Neuronal stem cell (in vitro differentiated cells): Measurements from ENCODE around the gene EPB41L5.
A peak's percentile ranks its signal among the peaks of the same experiment; 100 is the strongest.

Experiments used
- DNase-seq: peaks from one replicate; pipeline ENCODE4 v3.0.0-alpha.2; 2013; ENCODE audit warnings: low spot score
- H2AFZ ChIP-seq: one replicate; pipeline ENCODE4 v1.6.1; 2013; ENCODE audit warnings: mild to moderate bottlenecking, low read length, inconsistent platforms
- H2AK5ac ChIP-seq: 2 replicates; pipeline ENCODE4 v1.6.1; 2013; ENCODE audit warnings: low read depth, mild to moderate bottlenecking, inconsistent platforms, low read length, moderate library complexity, mixed read lengths
- H2BK120ac ChIP-seq: 2 replicates; pipeline ENCODE4 v1.6.1; 2013; ENCODE audit warnings: low read depth, mild to moderate bottlenecking, inconsistent platforms, low read length, moderate library complexity, mixed read lengths
- H2BK12ac ChIP-seq: one replicate; pipeline ENCODE4 v1.6.1; 2013; ENCODE audit warnings: low read length, inconsistent platforms
- H2BK15ac ChIP-seq: 2 replicates; pipeline ENCODE4 v1.6.1; 2013; ENCODE audit warnings: mild to moderate bottlenecking, low read length, inconsistent platforms, mixed read lengths
- H2BK5ac ChIP-seq: one replicate; pipeline ENCODE4 v1.6.1; 2013; ENCODE audit warnings: inconsistent platforms, mild to moderate bottlenecking, low read length, moderate library complexity
- H3K14ac ChIP-seq: one replicate; pipeline ENCODE4 v1.6.1; 2013; ENCODE audit warnings: low read length, inconsistent platforms
- H3K18ac ChIP-seq: 2 replicates; pipeline ENCODE4 v1.6.1; 2013; ENCODE audit warnings: low read length, inconsistent platforms
- H3K23ac ChIP-seq: 2 replicates; pipeline ENCODE4 v1.6.1; 2013; ENCODE audit warnings: low read depth, mild to moderate bottlenecking, mixed read lengths, low read length, inconsistent platforms; ENCODE audit not compliant: poor library complexity
- H3K27ac ChIP-seq: replicated peaks from 3 replicates; pipeline ENCODE4 v1.5.1; 2013; ENCODE audit warnings: low read length, inconsistent platforms
- H3K27me3 ChIP-seq, 3 experiments: 2 replicates each; pipeline ENCODE4 v1.6.1; 2013; ENCODE audit warnings: low read length in 3 of 3, mild to moderate bottlenecking in 2 of 3, inconsistent platforms in 1 of 3, low read depth in 1 of 3, mixed read lengths in 1 of 3, moderate library complexity in 1 of 3; ENCODE audit not compliant: control insufficient read depth in 3 of 3, insufficient read depth in 3 of 3
- H3K36me3 ChIP-seq, 2 donors: replicated peaks in 1 of 2; 2 replicates each; pipeline ENCODE4 v1.6.1; 2013; ENCODE audit warnings: low read length in 2 of 2; ENCODE audit not compliant: control insufficient read depth in 2 of 2, insufficient read depth in 2 of 2
- H3K4ac ChIP-seq: 2 replicates; pipeline ENCODE4 v1.6.1; 2013; ENCODE audit warnings: inconsistent platforms, mild to moderate bottlenecking, low read length, moderate library complexity
- H3K4me1 ChIP-seq, 2 donors: 1 replicate in 1 of 2; 2 replicates in 1 of 2; pipeline ENCODE4 v1.6.1; 2013; ENCODE audit warnings: low read length in 2 of 2, low read depth in 1 of 2; ENCODE audit not compliant: control insufficient read depth in 2 of 2, insufficient read depth in 1 of 2
- H3K4me2 ChIP-seq: one replicate; pipeline ENCODE4 v1.6.1; 2013; ENCODE audit warnings: mild to moderate bottlenecking, low read length, inconsistent platforms; ENCODE audit not compliant: insufficient read depth, poor library complexity, severe bottlenecking
- H3K4me3 ChIP-seq, 2 donors: 2 replicates each; pipeline ENCODE4 v1.5.1; 2013; ENCODE audit warnings: low read length in 2 of 2, mild to moderate bottlenecking in 2 of 2, inconsistent platforms in 1 of 2, moderate library complexity in 1 of 2
- H3K79me1 ChIP-seq: one replicate; pipeline ENCODE4 v1.6.1; 2013; ENCODE audit warnings: low read depth, mild to moderate bottlenecking, inconsistent platforms, low read length, moderate library complexity
- H3K9ac ChIP-seq: one replicate; pipeline ENCODE4 v1.6.1; 2013; ENCODE audit warnings: mild to moderate bottlenecking, low read depth, low read length, inconsistent platforms; ENCODE audit not compliant: poor library complexity
- H3K9me3 ChIP-seq, 2 donors: replicated peaks in 1 of 2; 2 replicates each; pipeline versions ENCODE3 to v1.6.1; 2013; ENCODE audit warnings: low read length in 2 of 2, mild to moderate bottlenecking in 2 of 2, inconsistent platforms in 1 of 2, low read depth in 1 of 2, mixed read lengths in 1 of 2, moderate library complexity in 1 of 2; ENCODE audit not compliant: control insufficient read depth in 2 of 2, insufficient read depth in 1 of 2
- H4K8ac ChIP-seq: one replicate; pipeline ENCODE4 v1.6.1; 2013; ENCODE audit warnings: low read depth, mild to moderate bottlenecking, inconsistent platforms, low read length, moderate library complexity
- H4K91ac ChIP-seq: one replicate; pipeline ENCODE4 v1.6.1; 2013; ENCODE audit warnings: low read length, low read depth, mild to moderate bottlenecking, inconsistent platforms; ENCODE audit not compliant: poor library complexity
- WGBS, 2 donors: extraction: QIAGEN DNeasy Blood & Tissue Kit; methylation state at CpG; one replicate each; pipeline ENCODE4 v1.1.7; 2013; ENCODE audit warnings: missing lambda C conversion rate in 2 of 2, mixed read lengths in 1 of 2; ENCODE audit not compliant: insufficient read length in 2 of 2, insufficient replicate concordance in 1 of 2; ENCODE audit errors: extremely low coverage in 2 of 2; 5-methylcytosine and 5-hydroxymethylcytosine counted together

EPB41L5 gene

GRCh38 chr2:120179396-120179795 lies 166.5 kb downstream of the EPB41L5 start:
- no peak overlapping the region for H3K9ac ChIP-seq
- no peak overlapping the region for H2BK120ac ChIP-seq
- no peak overlapping the region for H3K4me3 ChIP-seq
- no peak for DNase-seq
- H3K4ac ChIP-seq, result no peak overlapping the region
- no CpG with 5 or more reads among the region's 3 CpGs for WGBS, 2 donors
- H3K27me3 ChIP-seq, result no peaks in the 10 kb centered on the region
- no peak overlapping the region for H3K27ac ChIP-seq
- no peak overlapping the region for H3K18ac ChIP-seq
- no peak overlapping the region for H2AFZ ChIP-seq
- no peaks in the 10 kb centered on the region for H3K79me1 ChIP-seq
- H4K91ac ChIP-seq, result no peak overlapping the region
- H4K8ac ChIP-seq, result no peak overlapping the region
- no peaks in the 10 kb centered on the region for H3K9me3 ChIP-seq
- no peak overlapping the region for H2BK15ac ChIP-seq
- H3K36me3 ChIP-seq, result peaks cover 8 to 27% of the 10 kb centered on the region in 2 donors
- H2BK5ac ChIP-seq, result no peak overlapping the region
- peaks cover 0 to 6% of the 10 kb centered on the region in 2 donors for H3K4me1 ChIP-seq
- H2AK5ac ChIP-seq, result no peak overlapping the region
- H2BK12ac ChIP-seq, result no peak overlapping the region
- H3K23ac ChIP-seq, result no peak overlapping the region
- H3K4me2 ChIP-seq, result no peak overlapping the region
- no peak overlapping the region for H3K14ac ChIP-seq

- Histone ChIP-seq H2BK5ac (no peak overlapping the region), H3K4me3 (peak overlapping the region in 1 of 2 donors; percentile 47), H2AFZ (no peak overlapping the region), H2BK12ac (no peak overlapping the region), H4K91ac (no peak overlapping the region), H3K79me1 (no peaks in the 10 kb centered on the region), H4K8ac (no peak overlapping the region), H3K23ac (no peak overlapping the region), H3K4ac (no peak overlapping the region), H2AK5ac (no peak overlapping the region), H2BK15ac (no peak overlapping the region), H3K4me2 (no peak overlapping the region), H3K27ac (no peak overlapping the region), H3K27me3 (no peaks in the 10 kb centered on the region), H3K4me1 (peaks cover 0 to 6% of the 10 kb centered on the region in 2 donors), H3K9me3 (peaks cover 0 to under 1% of the 10 kb centered on the region in 2 donors), H3K36me3 (peaks cover 8 to 27% of the 10 kb centered on the region in 2 donors), H3K18ac (no peak overlapping the region), H3K14ac (no peak overlapping the region), H3K9ac (no peak overlapping the region), H2BK120ac (no peak overlapping the region)
- WGBS, 2 donors, result no CpG with 5 or more reads among the region's 3 CpGs
- no peak for DNase-seq
Measured at GRCh38 chr2:120180066-120180465, 167.2 kb downstream of the EPB41L5 start.

GRCh38 chr2:120182019-120182560 lies 169.2 kb downstream of the EPB41L5 start:
- H3K27me3 ChIP-seq, result no peaks in the 10 kb centered on the region
- H3K14ac ChIP-seq, result no peak overlapping the region
- H2AK5ac ChIP-seq, result no peak overlapping the region
- H2BK15ac ChIP-seq, result no peak overlapping the region
- H4K91ac ChIP-seq, result no peak overlapping the region
- no peak overlapping the region for H2AFZ ChIP-seq
- H4K8ac ChIP-seq, result no peak overlapping the region
- WGBS, 2 donors, result 100% methylated on average over 1 of the region's 5 CpGs; no CpG with 5 or more reads in 1 of the 2 donors
- DNase-seq, result no peak
- H2BK120ac ChIP-seq, result no peak overlapping the region
- no peak overlapping the region for H3K9ac ChIP-seq
- H3K36me3 ChIP-seq, result peaks cover 3 to 7% of the 10 kb centered on the region in 2 donors
- no peaks in the 10 kb centered on the region for H3K79me1 ChIP-seq
- no peak overlapping the region for H3K18ac ChIP-seq
- no peak overlapping the region for H3K4ac ChIP-seq
- no peak overlapping the region for H3K4me3 ChIP-seq
- no peak overlapping the region for H2BK12ac ChIP-seq
- peaks cover 2 to 4% of the 10 kb centered on the region in 2 donors for H3K9me3 ChIP-seq
- H3K4me1 ChIP-seq, result peaks cover 0 to 6% of the 10 kb centered on the region in 2 donors
- H3K4me2 ChIP-seq, result no peak overlapping the region
- no peak overlapping the region for H2BK5ac ChIP-seq
- no peak overlapping the region for H3K23ac ChIP-seq
- H3K27ac ChIP-seq, result no peak overlapping the region

- no peaks in the 10 kb centered on the region for H3K27me3 ChIP-seq
- no peak overlapping the region for H3K18ac ChIP-seq
- peaks cover 2 to 8% of the 10 kb centered on the region in 2 donors for H3K9me3 ChIP-seq
- H3K4me1 ChIP-seq, result no peaks in the 10 kb centered on the region
- H4K8ac ChIP-seq, result no peak overlapping the region
- no peak overlapping the region for H4K91ac ChIP-seq
- no peaks in the 10 kb centered on the region for H3K36me3 ChIP-seq
- no peak overlapping the region for H3K4me2 ChIP-seq
- no peak overlapping the region for H2BK12ac ChIP-seq
- H3K4me3 ChIP-seq, result no peak overlapping the region
- H3K4ac ChIP-seq, result no peak overlapping the region
- DNase-seq, result no peak
- H3K79me1 ChIP-seq, result no peaks in the 10 kb centered on the region
- H2BK15ac ChIP-seq, result no peak overlapping the region
- no peak overlapping the region for H3K14ac ChIP-seq
- H3K9ac ChIP-seq, result no peak overlapping the region
- no peak overlapping the region for H2AK5ac ChIP-seq
- no peak overlapping the region for H3K27ac ChIP-seq
- WGBS, 2 donors, result no CpG with 5 or more reads among the region's 1 CpG
- no peak overlapping the region for H2AFZ ChIP-seq
- H2BK120ac ChIP-seq, result no peak overlapping the region
- no peak overlapping the region for H3K23ac ChIP-seq
- H2BK5ac ChIP-seq, result no peak overlapping the region
Measured at GRCh38 chr2:120189189-120189588, 176.3 kb downstream of the EPB41L5 start.
